Stimulated activated CD4-positive, alpha-beta T cell treated with anti-CD3 and anti-CD28 coated beads, Interleukin-2, amount 100 ng/mL, for 24 hours (primary cell): ENCODE data around the gene SLC24A4.

Source experiments
- DNase-seq, 2 donors: peaks; one replicate each; pipeline ENCODE4 v3.0.0-alpha.2; 2020

SLC24A4 gene

GRCh38 chr14:92407410-92407809 is 84.4 kb downstream of the SLC24A4 start:
- no peak for DNase-seq

- DNase-seq: no peak
Measured at GRCh38 chr14:92409043-92409442, 86.1 kb downstream of the SLC24A4 start.

- DNase-seq: no peak
Measured at GRCh38 chr14:92411135-92411534, 88.2 kb downstream of the SLC24A4 start.

GRCh38 chr14:92411941-92412340 is 89.0 kb downstream of the SLC24A4 start:
- DNase-seq: no peak

- no peak for DNase-seq
Measured at GRCh38 chr14:92412912-92413311, 89.9 kb downstream of the SLC24A4 start.

- no peak for DNase-seq
Measured at GRCh38 chr14:92413379-92413778, 90.4 kb downstream of the SLC24A4 start.

GRCh38 chr14:92414690-92415445 is 91.9 kb downstream of the SLC24A4 start:
- DNase-seq: no peak

GRCh38 chr14:92415969-92416368 is 93.0 kb downstream of the SLC24A4 start:
- no peak for DNase-seq

- no peak for DNase-seq
Measured at GRCh38 chr14:92416544-92416943, 93.6 kb downstream of the SLC24A4 start.

GRCh38 chr14:92417759-92418158 is 94.8 kb downstream of the SLC24A4 start:
- DNase-seq: no peak

GRCh38 chr14:92421751-92422150 is 98.8 kb downstream of the SLC24A4 start:
- DNase-seq: no peak

GRCh38 chr14:92425101-92425500 is 102.1 kb downstream of the SLC24A4 start:
- DNase-seq: no peak

- DNase-seq: no peak
Measured at GRCh38 chr14:92426237-92426636, 103.3 kb downstream of the SLC24A4 start.

- no peak for DNase-seq
Measured at GRCh38 chr14:92427096-92427495, 104.1 kb downstream of the SLC24A4 start.

GRCh38 chr14:92430686-92431085 is 107.7 kb downstream of the SLC24A4 start:
- no peak for DNase-seq

GRCh38 chr14:92431199-92431725 is 108.3 kb downstream of the SLC24A4 start:
- no peak for DNase-seq

- no peak for DNase-seq
Measured at GRCh38 chr14:92433407-92433806, 110.4 kb downstream of the SLC24A4 start.

- DNase-seq: no peak
Measured at GRCh38 chr14:92435154-92435553, 112.2 kb downstream of the SLC24A4 start.

GRCh38 chr14:92436115-92436776 is 113.3 kb downstream of the SLC24A4 start:
- no peak for DNase-seq

- DNase-seq: no peak
Measured at GRCh38 chr14:92437309-92437708, 114.3 kb downstream of the SLC24A4 start.

- no peak for DNase-seq
Measured at GRCh38 chr14:92437729-92438285, 114.8 kb downstream of the SLC24A4 start.

- DNase-seq: no peak
Measured at GRCh38 chr14:92439537-92440344, 116.8 kb downstream of the SLC24A4 start.
